ENCODE data around the gene CHKB. TPM values are rescaled to one million over a fixed set of nuclear protein-coding genes. Genes with fewer than 3 reads are reported as not detected.

Gene CHKB
- total RNA-seq, 1 donor from 2014 or later: 36.1 TPM

- H3K4me3 ChIP-seq (ENCODE audit: insufficient read depth, low read depth, low read length): peak overlapping the region; percentile 17
- peaks cover 18% of the 10 kb centered on the region for H3K4me1 ChIP-seq (ENCODE audit: insufficient read depth, low read length)
- peak; percentile 64 for DNase-seq (ENCODE audit: low read depth)
- no peak overlapping the region for H3K27ac Mint-ChIP-seq (ENCODE audit: unreplicated experiment)
- peaks cover 7% of the 10 kb centered on the region for H3K9me3 Mint-ChIP-seq (ENCODE audit: unreplicated experiment)
- H3K9me3 ChIP-seq (ENCODE audit: insufficient read depth, low read depth, low read length): no peaks in the 10 kb centered on the region
- H3K27me3 ChIP-seq (ENCODE audit: insufficient read depth, low read length): peaks cover 30% of the 10 kb centered on the region
- TF ChIP-seq EZH2 (IDR thresholded peaks at IDR 0.05; ENCODE audit: insufficient read depth, low read length) (no peak), CTCF (IDR thresholded peaks at IDR 0.05; ENCODE audit: insufficient read depth, low read depth, low read length) (no peak)
- H4K20me1 ChIP-seq (ENCODE audit: insufficient read depth, low read length): peaks cover 17% of the 10 kb centered on the region
- no peaks in the 10 kb centered on the region for H3K4me1 Mint-ChIP-seq (ENCODE audit: low read depth, unreplicated experiment)
- H3K4me3 Mint-ChIP-seq (ENCODE audit: unreplicated experiment): peak overlapping the region; percentile 66
- no peak overlapping the region for H2AFZ ChIP-seq (ENCODE audit: low read depth, low read length)
- H3K27ac ChIP-seq (ENCODE audit: low read depth, low read length): no peak overlapping the region
- no peak overlapping the region for H3K9ac ChIP-seq (ENCODE audit: low read length)
- H3K4me2 ChIP-seq (ENCODE audit: low read length): peak overlapping the region; percentile 70
- H3K27me3 Mint-ChIP-seq (ENCODE audit: low read depth, unreplicated experiment): peaks cover 9% of the 10 kb centered on the region
- H3K36me3 Mint-ChIP-seq (ENCODE audit: low read depth, unreplicated experiment): peaks cover 2% of the 10 kb centered on the region
- peaks cover 8% of the 10 kb centered on the region for H3K79me2 ChIP-seq (ENCODE audit: insufficient read depth, low read length)
- no peak for FAIRE-seq
- H3K36me3 ChIP-seq (ENCODE audit: insufficient read depth, low read length): no peaks in the 10 kb centered on the region
These were observed 51.6 kb downstream of the CHKB start for GRCh38 chr22:50530877-50531545.

GRCh38 chr22:50530580-50530876 is 52.1 kb downstream of the CHKB start:
- Histone ChIP-seq H4K20me1 (ENCODE audit: insufficient read depth, low read length) (peaks cover 17% of the 10 kb centered on the region), H3K4me2 (ENCODE audit: low read length) (peak overlapping the region; percentile 70), H3K4me1 (ENCODE audit: insufficient read depth, low read length) (peaks cover 18% of the 10 kb centered on the region), H3K36me3 (ENCODE audit: insufficient read depth, low read length) (no peaks in the 10 kb centered on the region), H3K4me3 (ENCODE audit: insufficient read depth, low read depth, low read length) (peak overlapping the region; percentile 23), H3K79me2 (ENCODE audit: insufficient read depth, low read length) (peaks cover 8% of the 10 kb centered on the region), H3K27me3 (ENCODE audit: insufficient read depth, low read length) (peaks cover 30% of the 10 kb centered on the region), H3K27ac (ENCODE audit: low read depth, low read length) (no peak overlapping the region), H3K9me3 (ENCODE audit: insufficient read depth, low read depth, low read length) (no peaks in the 10 kb centered on the region), H3K9ac (ENCODE audit: low read length) (no peak overlapping the region), H2AFZ (ENCODE audit: low read depth, low read length) (no peak overlapping the region)
- peaks cover 9% of the 10 kb centered on the region for H3K27me3 Mint-ChIP-seq (ENCODE audit: low read depth, unreplicated experiment)
- DNase-seq (ENCODE audit: low read depth) (no peak), FAIRE-seq (no peak)
- peaks cover 7% of the 10 kb centered on the region for H3K9me3 Mint-ChIP-seq (ENCODE audit: unreplicated experiment)
- H3K36me3 Mint-ChIP-seq (ENCODE audit: low read depth, unreplicated experiment): peaks cover 2% of the 10 kb centered on the region
- no peak overlapping the region for H3K4me3 Mint-ChIP-seq (ENCODE audit: unreplicated experiment)
- no peak overlapping the region for H3K27ac Mint-ChIP-seq (ENCODE audit: unreplicated experiment)
- no peaks in the 10 kb centered on the region for H3K4me1 Mint-ChIP-seq (ENCODE audit: low read depth, unreplicated experiment)
- TF ChIP-seq EZH2 (IDR thresholded peaks at IDR 0.05; ENCODE audit: insufficient read depth, low read length): no peak
- TF ChIP-seq CTCF (IDR thresholded peaks at IDR 0.05; ENCODE audit: insufficient read depth, low read depth, low read length): no peak

DNA sequence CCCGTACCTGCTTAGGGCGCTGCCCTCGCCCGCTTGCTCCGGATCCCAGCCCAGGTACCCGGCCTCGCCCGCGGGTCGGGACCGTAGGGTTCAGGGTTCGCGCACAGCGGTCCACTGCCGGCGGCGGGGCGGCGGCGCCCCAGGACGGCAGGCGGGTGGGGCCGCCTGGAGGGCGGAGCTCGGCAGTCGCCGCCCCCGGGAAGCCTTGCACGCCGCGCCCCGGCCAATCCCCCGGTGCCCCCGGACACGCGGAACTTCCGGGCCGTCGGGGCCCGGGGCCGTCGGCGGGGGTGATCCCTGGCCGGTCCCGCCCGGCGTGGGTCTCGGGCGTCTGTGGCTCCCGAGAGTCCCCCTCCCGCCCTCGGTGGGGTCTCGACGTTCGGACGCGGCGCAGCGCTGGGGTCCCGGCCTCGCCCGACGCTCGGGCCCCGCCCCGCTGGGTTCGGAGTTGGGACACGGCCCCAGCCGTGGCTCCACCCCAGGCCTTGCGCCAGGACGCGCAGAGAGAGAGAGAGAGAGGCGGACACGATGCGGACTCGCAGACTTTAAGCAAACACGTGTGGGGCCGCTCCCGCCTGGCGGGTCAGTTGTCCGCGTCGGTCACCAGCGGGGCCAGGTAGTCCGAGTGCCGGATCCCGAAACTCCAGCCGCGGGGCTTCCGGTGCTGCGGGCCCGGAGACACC is 52.6 kb downstream of the CHKB start, which contains the start of gene TYMP:
Gene TYMP (minus strand): TSS at position 116 of the 683 bp plus-strand sequence. CDS start 303 bp downstream, outside the sequence.
- Histone ChIP-seq H3K79me2 (ENCODE audit: insufficient read depth, low read length) (peaks cover 9% of the 10 kb centered on the region), H3K36me3 (ENCODE audit: insufficient read depth, low read length) (no peaks in the 10 kb centered on the region), H3K27ac (ENCODE audit: low read depth, low read length) (no peak within 1 kb of the TSS), H4K20me1 (ENCODE audit: insufficient read depth, low read length) (peaks cover 17% of the 10 kb centered on the region), H3K9ac (ENCODE audit: low read length) (no peak within 1 kb of the TSS), H2AFZ (ENCODE audit: low read depth, low read length) (no peak within 1 kb of the TSS), H3K4me3 (ENCODE audit: insufficient read depth, low read depth, low read length) (peak within 1 kb of the TSS; percentile 23), H3K4me1 (ENCODE audit: insufficient read depth, low read length) (peaks cover 18% of the 10 kb centered on the region), H3K9me3 (ENCODE audit: insufficient read depth, low read depth, low read length) (no peaks in the 10 kb centered on the region), H3K4me2 (ENCODE audit: low read length) (peak within 1 kb of the TSS; percentile 70), H3K27me3 (ENCODE audit: insufficient read depth, low read length) (peaks cover 30% of the 10 kb centered on the region)
- FAIRE-seq (no peak), DNase-seq (ENCODE audit: low read depth) (peak; percentile 55)
- H3K27me3 Mint-ChIP-seq (ENCODE audit: low read depth, unreplicated experiment): peaks cover 9% of the 10 kb centered on the region
- peaks cover 7% of the 10 kb centered on the region for H3K9me3 Mint-ChIP-seq (ENCODE audit: unreplicated experiment)
- TF ChIP-seq EZH2 (IDR thresholded peaks at IDR 0.05; ENCODE audit: insufficient read depth, low read length) (peak; percentile 50), CTCF (IDR thresholded peaks at IDR 0.05; ENCODE audit: insufficient read depth, low read depth, low read length) (no peak)
- H3K36me3 Mint-ChIP-seq (ENCODE audit: low read depth, unreplicated experiment): peaks cover 2% of the 10 kb centered on the region
- H3K27ac Mint-ChIP-seq (ENCODE audit: unreplicated experiment): peak within 1 kb of the TSS; percentile 26
- H3K4me3 Mint-ChIP-seq (ENCODE audit: unreplicated experiment): no peak within 1 kb of the TSS
- H3K4me1 Mint-ChIP-seq (ENCODE audit: low read depth, unreplicated experiment): no peaks in the 10 kb centered on the region
